ENCODE results near the gene MRGPRF.

MRGPRF gene

DNA sequence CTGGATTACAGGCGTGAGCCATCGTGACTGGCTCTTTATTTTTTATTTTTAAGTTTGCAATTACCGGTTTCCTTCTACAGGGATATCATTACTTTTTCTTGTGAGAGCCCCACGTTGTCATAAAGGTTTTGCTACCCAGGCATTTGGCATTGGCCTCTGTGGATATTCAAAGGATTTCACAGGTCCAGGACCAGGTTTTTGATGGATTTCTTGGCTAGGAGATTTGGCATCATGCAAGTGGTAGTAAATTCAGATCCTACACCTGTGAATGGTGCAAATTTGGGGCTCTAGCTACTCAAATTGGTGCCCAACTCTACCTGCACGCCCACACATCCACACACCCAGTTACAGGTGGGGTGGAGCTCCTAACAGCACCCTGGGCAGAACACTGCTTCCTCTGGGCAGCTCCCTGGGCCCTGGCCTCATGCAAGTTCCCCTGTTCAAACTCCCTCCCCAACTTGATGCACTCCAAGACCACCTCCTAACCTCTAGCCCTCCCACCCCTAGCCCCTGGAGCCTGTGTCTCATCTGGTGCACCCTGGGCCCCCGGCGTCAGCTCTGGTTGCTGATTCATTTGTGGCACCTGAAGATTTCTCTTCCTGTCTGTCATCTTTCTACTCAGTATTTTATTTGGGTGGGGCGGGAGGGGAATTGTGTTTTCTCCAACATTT, 23.0 kb downstream of the MRGPRF start:
- TF ChIP-seq, protein P1, sequence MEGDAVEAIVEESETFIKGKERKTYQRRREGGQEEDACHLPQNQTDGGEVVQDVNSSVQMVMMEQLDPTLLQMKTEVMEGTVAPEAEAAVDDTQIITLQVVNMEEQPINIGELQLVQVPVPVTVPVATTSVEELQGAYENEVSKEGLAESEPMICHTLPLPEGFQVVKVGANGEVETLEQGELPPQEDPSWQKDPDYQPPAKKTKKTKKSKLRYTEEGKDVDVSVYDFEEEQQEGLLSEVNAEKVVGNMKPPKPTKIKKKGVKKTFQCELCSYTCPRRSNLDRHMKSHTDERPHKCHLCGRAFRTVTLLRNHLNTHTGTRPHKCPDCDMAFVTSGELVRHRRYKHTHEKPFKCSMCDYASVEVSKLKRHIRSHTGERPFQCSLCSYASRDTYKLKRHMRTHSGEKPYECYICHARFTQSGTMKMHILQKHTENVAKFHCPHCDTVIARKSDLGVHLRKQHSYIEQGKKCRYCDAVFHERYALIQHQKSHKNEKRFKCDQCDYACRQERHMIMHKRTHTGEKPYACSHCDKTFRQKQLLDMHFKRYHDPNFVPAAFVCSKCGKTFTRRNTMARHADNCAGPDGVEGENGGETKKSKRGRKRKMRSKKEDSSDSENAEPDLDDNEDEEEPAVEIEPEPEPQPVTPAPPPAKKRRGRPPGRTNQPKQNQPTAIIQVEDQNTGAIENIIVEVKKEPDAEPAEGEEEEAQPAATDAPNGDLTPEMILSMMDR (conservative IDR thresholded peaks at IDR 0.05; ENCODE audit: low read length): no peak
- no peak for TF ChIP-seq EZH2phosphoT487 (IDR thresholded peaks at IDR 0.05; ENCODE audit: borderline replicate concordance)
- H4K20me1 ChIP-seq (ENCODE audit: insufficient read depth, low read length, poor library complexity, severe bottlenecking): no peaks in the 10 kb centered on the region
- H3F3A ChIP-seq (ENCODE audit: low read depth): no peaks in the 10 kb centered on the region
- H3K9me2 ChIP-seq (replicated peaks; ENCODE audit: low read depth, low read length): no peaks in the 10 kb centered on the region
- no peaks in the 10 kb centered on the region for H3K79me2 ChIP-seq (ENCODE audit: insufficient read depth, low read length)
- H3K4me3 ChIP-seq (ENCODE audit: low read length, poor library complexity, severe bottlenecking): no peak overlapping the region
- 0 out of 2 replicates have a peak, but pooled peaks cover 4% of the 10 kb centered on the region for H3K9me3 ChIP-seq (ENCODE audit: insufficient read depth, low read depth, low read length)
- no peaks in the 10 kb centered on the region for H3K4me1 ChIP-seq (ENCODE audit: insufficient read depth, low read length, poor library complexity, severe bottlenecking)
- no peak overlapping the region for H2AFZ ChIP-seq (ENCODE audit: low read length)
- no peaks in the 10 kb centered on the region for H3K36me3 ChIP-seq (ENCODE audit: insufficient read depth, low read length)
- no peak overlapping the region for H3K9ac ChIP-seq (ENCODE audit: low read depth, low read length, poor library complexity, severe bottlenecking)
- no peak overlapping the region for H3K4me2 ChIP-seq (ENCODE audit: low read depth, low read length, poor library complexity, severe bottlenecking)
- H3K27me3 ChIP-seq (ENCODE audit: insufficient read depth, low read length, poor library complexity, severe bottlenecking): no peaks in the 10 kb centered on the region

DNA sequence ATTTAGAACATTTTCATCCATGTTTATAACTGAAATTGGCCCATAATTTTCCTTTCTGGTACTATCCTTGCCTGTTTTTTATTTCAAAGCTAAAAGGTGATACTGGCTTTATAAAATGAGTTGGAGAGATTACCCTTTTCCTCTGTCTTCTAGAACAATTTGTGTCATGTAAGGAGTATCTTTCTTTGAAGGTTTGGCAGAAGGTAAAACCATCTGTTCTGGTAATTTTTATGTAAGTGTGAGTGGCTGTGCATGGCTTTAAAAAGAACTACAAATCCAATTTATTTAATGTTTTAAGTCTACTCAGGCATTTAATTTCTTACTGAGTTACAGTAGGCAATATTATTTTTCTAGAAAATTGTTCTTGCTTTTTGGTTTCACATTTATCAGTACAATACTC, 24.6 kb downstream of the MRGPRF start:
- Histone ChIP-seq H3K79me2 (ENCODE audit: insufficient read depth, low read length) (no peaks in the 10 kb centered on the region), H2AFZ (ENCODE audit: low read length) (no peak overlapping the region), H3K4me2 (ENCODE audit: low read depth, low read length, poor library complexity, severe bottlenecking) (no peak overlapping the region), H3K9me3 (ENCODE audit: insufficient read depth, low read depth, low read length) (0 out of 2 replicates have a peak, but pooled peaks cover 4% of the 10 kb centered on the region), H4K20me1 (ENCODE audit: insufficient read depth, low read length, poor library complexity, severe bottlenecking) (no peaks in the 10 kb centered on the region), H3K9ac (ENCODE audit: low read depth, low read length, poor library complexity, severe bottlenecking) (no peak overlapping the region), H3K36me3 (ENCODE audit: insufficient read depth, low read length) (no peaks in the 10 kb centered on the region), H3K4me1 (ENCODE audit: insufficient read depth, low read length, poor library complexity, severe bottlenecking) (no peaks in the 10 kb centered on the region), H3K4me3 (ENCODE audit: low read length, poor library complexity, severe bottlenecking) (no peak overlapping the region), H3K9me2 (replicated peaks; ENCODE audit: low read depth, low read length) (no peaks in the 10 kb centered on the region), H3F3A (ENCODE audit: low read depth) (no peaks in the 10 kb centered on the region), H3K27me3 (ENCODE audit: insufficient read depth, low read length, poor library complexity, severe bottlenecking) (no peaks in the 10 kb centered on the region)
- TF ChIP-seq EZH2phosphoT487 (IDR thresholded peaks at IDR 0.05; ENCODE audit: borderline replicate concordance): no peak
- TF ChIP-seq, protein P1 (conservative IDR thresholded peaks at IDR 0.05; ENCODE audit: low read length): no peak

DNA sequence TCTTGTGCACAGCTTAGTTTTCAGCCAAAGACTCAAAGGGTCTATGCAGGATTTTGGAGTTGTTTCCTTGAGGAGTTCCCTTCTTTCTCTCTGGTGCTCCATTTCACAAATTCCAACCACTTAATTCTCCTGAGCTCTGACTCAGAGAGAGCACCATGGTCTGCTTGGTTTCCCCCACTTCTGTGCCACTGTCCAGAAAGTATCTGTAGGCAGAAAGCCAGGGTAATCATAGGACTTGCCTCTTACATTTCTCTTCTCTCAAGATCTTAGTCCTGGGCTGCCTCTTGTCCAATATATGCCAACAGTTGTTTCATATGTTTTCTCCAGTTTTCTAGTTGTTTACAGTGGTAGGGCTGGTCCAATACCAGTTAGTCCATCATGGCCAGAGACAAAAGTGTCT, 25.8 kb downstream of the MRGPRF start:
- H3K4me3 ChIP-seq (ENCODE audit: low read length, poor library complexity, severe bottlenecking): no peak overlapping the region
- TF ChIP-seq, protein P1 (conservative IDR thresholded peaks at IDR 0.05; ENCODE audit: low read length): no peak
- no peak for TF ChIP-seq EZH2phosphoT487 (IDR thresholded peaks at IDR 0.05; ENCODE audit: borderline replicate concordance)
- H3K9me2 ChIP-seq (replicated peaks; ENCODE audit: low read depth, low read length): no peaks in the 10 kb centered on the region
- H3K79me2 ChIP-seq (ENCODE audit: insufficient read depth, low read length): no peaks in the 10 kb centered on the region
- no peak overlapping the region for H2AFZ ChIP-seq (ENCODE audit: low read length)
- H3K9ac ChIP-seq (ENCODE audit: low read depth, low read length, poor library complexity, severe bottlenecking): no peak overlapping the region
- H3F3A ChIP-seq (ENCODE audit: low read depth): no peaks in the 10 kb centered on the region
- H4K20me1 ChIP-seq (ENCODE audit: insufficient read depth, low read length, poor library complexity, severe bottlenecking): no peaks in the 10 kb centered on the region
- H3K4me1 ChIP-seq (ENCODE audit: insufficient read depth, low read length, poor library complexity, severe bottlenecking): no peaks in the 10 kb centered on the region
- no peak overlapping the region for H3K4me2 ChIP-seq (ENCODE audit: low read depth, low read length, poor library complexity, severe bottlenecking)
- no peaks in the 10 kb centered on the region for H3K27me3 ChIP-seq (ENCODE audit: insufficient read depth, low read length, poor library complexity, severe bottlenecking)
- no peaks in the 10 kb centered on the region for H3K36me3 ChIP-seq (ENCODE audit: insufficient read depth, low read length)
- H3K9me3 ChIP-seq (ENCODE audit: insufficient read depth, low read depth, low read length): 0 out of 2 replicates have a peak, but pooled peaks cover 4% of the 10 kb centered on the region

All from Loucy (cell line).